Measurements from ENCODE around the gene PDE3B.

DNA sequence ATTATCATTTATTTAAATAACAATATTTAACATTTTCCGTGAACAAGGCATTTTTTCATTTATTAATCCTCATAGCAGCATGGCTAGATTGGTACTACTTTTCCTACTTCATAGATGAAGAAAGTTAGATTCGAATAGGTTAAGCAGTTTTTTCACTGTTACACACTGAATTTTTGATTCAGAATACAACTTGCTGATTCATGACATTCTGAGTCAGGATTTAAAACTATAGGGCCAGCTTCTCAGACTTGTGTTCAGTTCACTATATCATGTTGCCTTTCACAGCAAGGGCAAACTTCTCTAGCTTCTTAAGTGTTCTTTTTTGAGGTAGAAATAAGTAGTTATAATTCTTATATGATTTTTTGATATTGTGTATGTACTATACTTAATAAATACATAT is 216.9 kb downstream of the PDE3B start:
- TF ChIP-seq, protein P1, sequence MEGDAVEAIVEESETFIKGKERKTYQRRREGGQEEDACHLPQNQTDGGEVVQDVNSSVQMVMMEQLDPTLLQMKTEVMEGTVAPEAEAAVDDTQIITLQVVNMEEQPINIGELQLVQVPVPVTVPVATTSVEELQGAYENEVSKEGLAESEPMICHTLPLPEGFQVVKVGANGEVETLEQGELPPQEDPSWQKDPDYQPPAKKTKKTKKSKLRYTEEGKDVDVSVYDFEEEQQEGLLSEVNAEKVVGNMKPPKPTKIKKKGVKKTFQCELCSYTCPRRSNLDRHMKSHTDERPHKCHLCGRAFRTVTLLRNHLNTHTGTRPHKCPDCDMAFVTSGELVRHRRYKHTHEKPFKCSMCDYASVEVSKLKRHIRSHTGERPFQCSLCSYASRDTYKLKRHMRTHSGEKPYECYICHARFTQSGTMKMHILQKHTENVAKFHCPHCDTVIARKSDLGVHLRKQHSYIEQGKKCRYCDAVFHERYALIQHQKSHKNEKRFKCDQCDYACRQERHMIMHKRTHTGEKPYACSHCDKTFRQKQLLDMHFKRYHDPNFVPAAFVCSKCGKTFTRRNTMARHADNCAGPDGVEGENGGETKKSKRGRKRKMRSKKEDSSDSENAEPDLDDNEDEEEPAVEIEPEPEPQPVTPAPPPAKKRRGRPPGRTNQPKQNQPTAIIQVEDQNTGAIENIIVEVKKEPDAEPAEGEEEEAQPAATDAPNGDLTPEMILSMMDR (conservative IDR thresholded peaks at IDR 0.05; ENCODE audit: low read depth, low read length), result no peak
- TF ChIP-seq EZH2 (IDR thresholded peaks at IDR 0.05; ENCODE audit: borderline replicate concordance, low read depth, low read length, poor library complexity, severe bottlenecking), result no peak
